ENCODE results near the gene CADPS2. TPM values are rescaled to one million over a fixed set of nuclear protein-coding genes. Genes with fewer than 3 reads are reported as not detected.

CADPS2 gene
- total RNA-seq, 1 experiment from 2014 or later: 12.2 TPM

DNA sequence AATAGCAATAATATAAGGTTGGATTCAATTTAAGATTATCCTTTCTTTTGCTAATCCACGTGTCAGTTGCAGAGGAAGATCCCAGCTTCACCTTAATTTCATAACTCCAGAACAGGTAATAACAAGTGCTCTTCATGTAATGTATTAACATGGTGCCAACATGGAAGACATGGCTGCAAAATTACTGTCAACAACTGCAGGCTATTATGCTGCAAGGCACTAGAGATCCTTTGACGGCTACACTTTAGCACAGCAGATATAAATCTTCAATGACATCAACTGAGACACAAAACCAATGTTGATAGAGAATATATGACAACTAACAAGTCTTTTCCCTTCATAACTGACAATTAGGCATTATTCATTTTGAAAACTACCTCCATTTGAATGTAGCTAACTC lies 283.5 kb downstream of the CADPS2 start:
- DNase-seq (ENCODE audit: low spot score) (no peak), ATAC-seq (no peak)
- ChIA-PET POLR2A (no interaction called here), CTCF (no interaction called here)
- H3K27me3 Mint-ChIP-seq (ENCODE audit: low read depth): no peaks in the 10 kb centered on the region
- TF ChIP-seq USF1 (CRISPR knock-in tag; IDR thresholded peaks at IDR 0.05) (no peak), PRRX2 (CRISPR knock-in tag; IDR thresholded peaks at IDR 0.05) (no peak), ZNF281 (CRISPR knock-in tag; IDR thresholded peaks at IDR 0.05) (no peak), SMAD3 (CRISPR knock-in tag; IDR thresholded peaks at IDR 0.05; ENCODE audit: borderline replicate concordance) (no peak), IRF2 (CRISPR knock-in tag; IDR thresholded peaks at IDR 0.05; ENCODE audit: borderline replicate concordance, low read depth) (no peak), TEAD1 (CRISPR knock-in tag; IDR thresholded peaks at IDR 0.05) (no peak), ZNF121 (CRISPR knock-in tag; IDR thresholded peaks at IDR 0.05) (no peak), FOXJ3 (CRISPR knock-in tag; IDR thresholded peaks at IDR 0.05; ENCODE audit: borderline replicate concordance) (no peak), NFE2L1 (CRISPR knock-in tag; IDR thresholded peaks at IDR 0.05) (no peak), ZNF317 (CRISPR knock-in tag; IDR thresholded peaks at IDR 0.05; ENCODE audit: borderline replicate concordance, low read depth) (no peak), USF2 (CRISPR knock-in tag; IDR thresholded peaks at IDR 0.05) (no peak), CREM (CRISPR knock-in tag; IDR thresholded peaks at IDR 0.05) (no peak), MYBL2 (CRISPR knock-in tag; IDR thresholded peaks at IDR 0.05) (no peak), ZMAT4 (CRISPR knock-in tag; IDR thresholded peaks at IDR 0.05) (no peak), MXD4 (CRISPR knock-in tag; IDR thresholded peaks at IDR 0.05; ENCODE audit: borderline replicate concordance) (no peak), FOXK1 (CRISPR knock-in tag; IDR thresholded peaks at IDR 0.05) (no peak)
- TF ChIP-seq, protein P1, sequence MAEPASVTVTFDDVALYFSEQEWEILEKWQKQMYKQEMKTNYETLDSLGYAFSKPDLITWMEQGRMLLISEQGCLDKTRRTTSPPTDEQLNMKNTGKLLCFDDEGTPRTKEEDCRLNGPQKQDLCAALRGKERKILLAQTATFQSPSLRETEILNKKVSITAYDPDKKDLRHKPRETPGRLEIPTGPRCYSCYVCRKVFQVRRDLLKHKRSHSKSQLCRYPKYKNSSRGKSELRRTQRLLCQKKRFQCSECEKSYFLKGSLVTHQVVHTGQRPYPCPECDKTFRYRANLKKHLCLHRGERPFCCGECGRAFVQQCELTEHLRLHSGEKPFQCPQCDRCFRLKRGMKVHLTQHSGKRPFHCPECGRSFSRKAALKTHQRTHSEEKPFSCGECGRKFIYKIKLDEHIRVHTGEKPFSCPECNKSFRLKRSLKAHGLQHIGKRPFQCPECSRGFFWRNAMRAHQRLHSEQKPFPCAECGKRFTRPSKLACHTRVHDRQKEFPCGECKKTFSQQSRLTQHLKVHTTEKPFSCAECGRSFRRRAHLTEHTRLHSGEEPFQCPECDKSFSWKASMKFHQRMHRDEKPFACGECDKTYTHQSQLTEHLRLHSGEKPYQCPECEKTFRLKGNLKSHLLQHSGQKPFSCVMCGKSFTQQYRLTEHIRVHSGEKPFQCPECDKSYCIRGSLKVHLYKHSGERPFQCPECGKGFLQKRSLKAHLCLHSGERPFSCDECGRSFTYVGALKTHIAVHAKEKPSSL (CRISPR knock-in tag; conservative IDR thresholded peaks at IDR 0.05): no peak
- TF ChIP-seq, protein P2, sequence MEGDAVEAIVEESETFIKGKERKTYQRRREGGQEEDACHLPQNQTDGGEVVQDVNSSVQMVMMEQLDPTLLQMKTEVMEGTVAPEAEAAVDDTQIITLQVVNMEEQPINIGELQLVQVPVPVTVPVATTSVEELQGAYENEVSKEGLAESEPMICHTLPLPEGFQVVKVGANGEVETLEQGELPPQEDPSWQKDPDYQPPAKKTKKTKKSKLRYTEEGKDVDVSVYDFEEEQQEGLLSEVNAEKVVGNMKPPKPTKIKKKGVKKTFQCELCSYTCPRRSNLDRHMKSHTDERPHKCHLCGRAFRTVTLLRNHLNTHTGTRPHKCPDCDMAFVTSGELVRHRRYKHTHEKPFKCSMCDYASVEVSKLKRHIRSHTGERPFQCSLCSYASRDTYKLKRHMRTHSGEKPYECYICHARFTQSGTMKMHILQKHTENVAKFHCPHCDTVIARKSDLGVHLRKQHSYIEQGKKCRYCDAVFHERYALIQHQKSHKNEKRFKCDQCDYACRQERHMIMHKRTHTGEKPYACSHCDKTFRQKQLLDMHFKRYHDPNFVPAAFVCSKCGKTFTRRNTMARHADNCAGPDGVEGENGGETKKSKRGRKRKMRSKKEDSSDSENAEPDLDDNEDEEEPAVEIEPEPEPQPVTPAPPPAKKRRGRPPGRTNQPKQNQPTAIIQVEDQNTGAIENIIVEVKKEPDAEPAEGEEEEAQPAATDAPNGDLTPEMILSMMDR (IDR thresholded peaks at IDR 0.05): no peak
- peaks cover 4% of the 10 kb centered on the region for H3K4me1 Mint-ChIP-seq
- no peak overlapping the region for H3K4me3 Mint-ChIP-seq
- peaks cover 26% of the 10 kb centered on the region for H3K9me3 Mint-ChIP-seq
- H3K27ac Mint-ChIP-seq: no peak overlapping the region; the same call in 1 of the 2 replicates
- H3K36me3 Mint-ChIP-seq: peaks cover 20% of the 10 kb centered on the region

GRCh38 chr7:122600630-122601029 lies 285.6 kb downstream of the CADPS2 start:
- Mint-ChIP-seq H3K27me3 (ENCODE audit: low read depth) (no peaks in the 10 kb centered on the region), H3K4me3 (no peak overlapping the region), H3K9me3 (peaks cover 26% of the 10 kb centered on the region), H3K27ac (no peak overlapping the region), H3K36me3 (peaks cover 20% of the 10 kb centered on the region), H3K4me1 (peaks cover 7% of the 10 kb centered on the region)
- CTCF ChIA-PET: no interaction called here
- DNase-seq (ENCODE audit: low spot score) (no peak), ATAC-seq (no peak)
- TF ChIP-seq TCF7 (CRISPR knock-in tag; IDR thresholded peaks at IDR 0.05; ENCODE audit: low read depth): no peak
- TF ChIP-seq USF2 (CRISPR knock-in tag; IDR thresholded peaks at IDR 0.05): no peak
- no peak for TF ChIP-seq CBFB (CRISPR knock-in tag; IDR thresholded peaks at IDR 0.05; ENCODE audit: low read depth)
- TF ChIP-seq SMAD3 (CRISPR knock-in tag; IDR thresholded peaks at IDR 0.05; ENCODE audit: borderline replicate concordance): no peak
- TF ChIP-seq STAT6 (CRISPR knock-in tag; conservative IDR thresholded peaks at IDR 0.05; ENCODE audit: low read depth): no peak
- no peak for TF ChIP-seq IRF2 (CRISPR knock-in tag; IDR thresholded peaks at IDR 0.05; ENCODE audit: borderline replicate concordance, low read depth)
- POLR2A ChIA-PET: no interaction called here

Data from WTC11 (cell line).